Measurements from ENCODE around the gene CELF2. TPM values are rescaled to one million over a fixed set of nuclear protein-coding genes. Genes with fewer than 3 reads are reported as not detected.

Gene CELF2
- total and polyA plus RNA-seq, 9 of the 15 experiments (the other 6 are each of a cell fraction or from before 2014, with no cell fraction given) = 4.0 to 20.3 (median 11.1) TPM

DNA sequence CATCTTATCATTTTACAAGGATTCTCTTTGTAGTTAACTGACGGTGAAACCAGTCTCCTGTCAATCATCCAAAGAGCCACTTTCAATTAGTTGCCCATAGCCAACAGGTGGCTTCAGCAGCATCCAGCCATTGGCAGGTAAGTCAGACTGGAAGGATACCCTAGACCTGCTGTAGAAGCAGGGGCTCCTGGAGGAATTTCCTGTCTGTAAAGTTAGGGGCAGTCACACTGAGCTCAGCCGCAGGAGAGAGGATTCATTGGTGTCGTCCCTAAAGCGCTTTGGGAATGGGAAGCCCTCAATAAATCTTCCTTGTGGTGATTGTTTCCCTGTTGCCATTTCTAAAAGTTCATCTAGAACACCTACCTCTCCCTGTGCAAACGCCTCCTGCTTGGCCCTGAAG, 140.4 kb downstream of the CELF2 start:
- TF ChIP-seq MYNN (IDR thresholded peaks at IDR 0.05) (no peak), MYNN (CRISPR knock-in tag; IDR thresholded peaks at IDR 0.05) (no peak)
- TF ChIP-seq, protein P1, sequence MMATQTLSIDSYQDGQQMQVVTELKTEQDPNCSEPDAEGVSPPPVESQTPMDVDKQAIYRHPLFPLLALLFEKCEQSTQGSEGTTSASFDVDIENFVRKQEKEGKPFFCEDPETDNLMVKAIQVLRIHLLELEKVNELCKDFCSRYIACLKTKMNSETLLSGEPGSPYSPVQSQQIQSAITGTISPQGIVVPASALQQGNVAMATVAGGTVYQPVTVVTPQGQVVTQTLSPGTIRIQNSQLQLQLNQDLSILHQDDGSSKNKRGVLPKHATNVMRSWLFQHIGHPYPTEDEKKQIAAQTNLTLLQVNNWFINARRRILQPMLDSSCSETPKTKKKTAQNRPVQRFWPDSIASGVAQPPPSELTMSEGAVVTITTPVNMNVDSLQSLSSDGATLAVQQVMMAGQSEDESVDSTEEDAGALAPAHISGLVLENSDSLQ (IDR thresholded peaks at IDR 0.05) = peak; percentile 30; the same call in 1 of the 2 replicates
- no peak for FAIRE-seq

DNA sequence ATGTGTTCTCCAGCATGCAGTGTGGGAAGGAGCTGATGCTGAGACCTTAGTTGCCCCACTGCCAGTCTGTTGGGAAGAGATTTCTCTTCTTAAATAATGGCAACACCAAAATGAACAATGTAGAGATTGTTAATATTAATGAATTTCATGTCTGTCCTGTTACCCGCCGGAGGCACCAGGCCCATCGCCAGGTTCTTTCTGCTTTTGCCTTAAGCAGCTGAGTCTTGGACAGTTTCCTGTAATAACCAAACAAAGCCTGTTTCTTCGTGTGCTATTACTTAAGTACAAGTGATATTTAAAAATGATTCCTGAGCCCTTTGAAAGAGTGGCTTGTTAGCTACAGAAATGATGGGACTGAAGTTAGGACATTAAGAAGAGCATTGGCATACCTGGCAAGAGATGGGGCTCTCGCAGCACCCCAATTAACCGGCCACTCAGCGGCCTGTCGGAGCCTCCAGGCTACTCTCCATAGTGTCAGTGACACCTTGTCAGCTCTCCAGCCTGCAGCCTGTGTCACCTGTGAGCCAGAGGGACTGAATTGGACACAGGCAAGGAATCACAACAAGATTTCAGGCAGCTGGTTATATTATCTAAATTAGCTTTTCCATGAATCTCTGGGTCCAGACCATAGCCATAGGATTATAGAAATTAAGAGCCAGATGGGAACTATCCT, 142.0 kb downstream of the CELF2 start:
- in situ Hi-C loops (cut with MboI) = no loop called here
- FAIRE-seq = no peak
- no TSS peak for BruUV-seq (replicated peaks)
- no peak overlapping the region for H3K4me3 ChIP-seq
- no peaks in the 10 kb centered on the region for H3K36me3 ChIP-seq (ENCODE audit: control insufficient read depth, insufficient read depth, low read length)
- WGBS (ENCODE audit: insufficient coverage, low coverage, missing lambda C conversion rate) = 52% methylated on average over 7 of the region's 8 CpGs
- H3K27me3 ChIP-seq (ENCODE audit: control insufficient read depth in 2 of 2, insufficient read depth in 2 of 2, low read length in 2 of 2) = no peaks in the 10 kb centered on the region
- H3K9me3 ChIP-seq (replicated peaks; ENCODE audit: control insufficient read depth, insufficient read depth, low read depth, low read length) = no peaks in the 10 kb centered on the region
- peaks cover 0 to 21% of the 10 kb centered on the region in 2 experiments; a peak in 4 of 5 replicates for H3K4me1 ChIP-seq (replicated peaks in 1 of 2; ENCODE audit: control insufficient read depth in 2 of 2, insufficient read depth in 2 of 2, low read length in 2 of 2)
- no peaks in the 10 kb centered on the region for H3K9me1 ChIP-seq (ENCODE audit: control insufficient read depth, insufficient read depth, low read length)
- no peak overlapping the region for H3K27ac ChIP-seq (ENCODE audit: extremely low read depth, low read depth, low read length)
- no peaks in the 10 kb centered on the region for H3K79me2 ChIP-seq (ENCODE audit: control insufficient read depth, insufficient read depth, low read length)
- ATAC-seq = no peak
- no peak for DNase-seq (ENCODE audit: extremely low read depth in 1 of 4, low spot score in 3 of 4)
- intact Hi-C loops (cut with micrococcal nuclease) = no loop called here
- H2AFZ ChIP-seq (ENCODE audit: low read depth, low read length) = no peak overlapping the region
- H3K9ac ChIP-seq (ENCODE audit: insufficient read depth in 1 of 2, low read depth in 2 of 2, low read length in 2 of 2) = no peak overlapping the region
- ChIA-PET CTCF (ENCODE audit: low intra/inter-chr PET ratio) (no interaction called here), POLR2A (no interaction called here)
- H4K20me1 ChIP-seq (replicated peaks; ENCODE audit: control insufficient read depth, insufficient read depth, low read length) = no peaks in the 10 kb centered on the region
- H3K4me2 ChIP-seq (ENCODE audit: insufficient read depth, low read length) = no peak overlapping the region
- no peak for TF ChIP-seq ZSCAN32 (CRISPR knock-in tag; IDR thresholded peaks at IDR 0.05)
- TF ChIP-seq, protein P2, sequence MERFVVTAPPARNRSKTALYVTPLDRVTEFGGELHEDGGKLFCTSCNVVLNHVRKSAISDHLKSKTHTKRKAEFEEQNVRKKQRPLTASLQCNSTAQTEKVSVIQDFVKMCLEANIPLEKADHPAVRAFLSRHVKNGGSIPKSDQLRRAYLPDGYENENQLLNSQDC (CRISPR knock-in tag; IDR thresholded peaks at IDR 0.05) = no peak
- no peak for TF ChIP-seq SP1 (CRISPR knock-in tag; IDR thresholded peaks at IDR 0.05)
- no peak for TF ChIP-seq SRSF3 (IDR thresholded peaks at IDR 0.05; ENCODE audit: insufficient read depth, low read length)
- TF ChIP-seq, protein P3, sequence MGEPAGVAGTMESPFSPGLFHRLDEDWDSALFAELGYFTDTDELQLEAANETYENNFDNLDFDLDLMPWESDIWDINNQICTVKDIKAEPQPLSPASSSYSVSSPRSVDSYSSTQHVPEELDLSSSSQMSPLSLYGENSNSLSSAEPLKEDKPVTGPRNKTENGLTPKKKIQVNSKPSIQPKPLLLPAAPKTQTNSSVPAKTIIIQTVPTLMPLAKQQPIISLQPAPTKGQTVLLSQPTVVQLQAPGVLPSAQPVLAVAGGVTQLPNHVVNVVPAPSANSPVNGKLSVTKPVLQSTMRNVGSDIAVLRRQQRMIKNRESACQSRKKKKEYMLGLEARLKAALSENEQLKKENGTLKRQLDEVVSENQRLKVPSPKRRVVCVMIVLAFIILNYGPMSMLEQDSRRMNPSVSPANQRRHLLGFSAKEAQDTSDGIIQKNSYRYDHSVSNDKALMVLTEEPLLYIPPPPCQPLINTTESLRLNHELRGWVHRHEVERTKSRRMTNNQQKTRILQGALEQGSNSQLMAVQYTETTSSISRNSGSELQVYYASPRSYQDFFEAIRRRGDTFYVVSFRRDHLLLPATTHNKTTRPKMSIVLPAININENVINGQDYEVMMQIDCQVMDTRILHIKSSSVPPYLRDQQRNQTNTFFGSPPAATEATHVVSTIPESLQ (CRISPR knock-in tag; IDR thresholded peaks at IDR 0.05) = no peak
- no peak for TF ChIP-seq XRCC4 (IDR thresholded peaks at IDR 0.05; ENCODE audit: extremely low read depth, insufficient read depth, insufficient read length)
- TF ChIP-seq, protein P4, sequence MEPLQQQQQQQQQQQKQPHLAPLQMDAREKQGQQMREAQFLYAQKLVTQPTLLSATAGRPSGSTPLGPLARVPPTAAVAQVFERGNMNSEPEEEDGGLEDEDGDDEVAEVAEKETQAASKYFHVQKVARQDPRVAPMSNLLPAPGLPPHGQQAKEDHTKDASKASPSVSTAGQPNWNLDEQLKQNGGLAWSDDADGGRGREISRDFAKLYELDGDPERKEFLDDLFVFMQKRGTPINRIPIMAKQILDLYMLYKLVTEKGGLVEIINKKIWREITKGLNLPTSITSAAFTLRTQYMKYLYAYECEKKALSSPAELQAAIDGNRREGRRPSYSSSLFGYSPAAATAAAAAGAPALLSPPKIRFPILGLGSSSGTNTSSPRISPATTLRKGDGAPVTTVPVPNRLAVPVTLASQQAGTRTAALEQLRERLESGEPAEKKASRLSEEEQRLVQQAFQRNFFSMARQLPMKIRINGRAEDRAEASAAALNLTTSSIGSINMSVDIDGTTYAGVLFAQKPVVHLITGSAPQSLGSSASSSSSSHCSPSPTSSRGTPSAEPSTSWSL (CRISPR knock-in tag; IDR thresholded peaks at IDR 0.05; ENCODE audit: borderline replicate concordance) = no peak

More for the DNA sequence above, 140.4 kb downstream of the CELF2 start:
- ChIA-PET CTCF (ENCODE audit: low intra/inter-chr PET ratio) (no interaction called here), POLR2A (no interaction called here)
- peaks cover 0 to 6% of the 10 kb centered on the region in 2 experiments; a peak in 3 of 5 replicates for H3K4me1 ChIP-seq (replicated peaks in 1 of 2; ENCODE audit: control insufficient read depth in 2 of 2, insufficient read depth in 2 of 2, low read length in 2 of 2)
- H3K4me2 ChIP-seq (ENCODE audit: insufficient read depth, low read length) = no peak overlapping the region
- ATAC-seq (no peak), DNase-seq (ENCODE audit: extremely low read depth in 1 of 4, low spot score in 3 of 4) (no peak)
- no peak overlapping the region for H3K27ac ChIP-seq (ENCODE audit: extremely low read depth, low read depth, low read length)
- 60% methylated on average over 5 of the region's 5 CpGs for WGBS (ENCODE audit: insufficient coverage, low coverage, missing lambda C conversion rate)
- no peaks in the 10 kb centered on the region for H3K36me3 ChIP-seq (ENCODE audit: control insufficient read depth, insufficient read depth, low read length)
- H3K9me3 ChIP-seq (replicated peaks; ENCODE audit: control insufficient read depth, insufficient read depth, low read depth, low read length) = no peaks in the 10 kb centered on the region
- H3K4me3 ChIP-seq = no peak overlapping the region
- intact Hi-C loops (cut with micrococcal nuclease) = no loop called here
- H3K9me1 ChIP-seq (ENCODE audit: control insufficient read depth, insufficient read depth, low read length) = no peaks in the 10 kb centered on the region
- no peaks in the 10 kb centered on the region for H3K79me2 ChIP-seq (ENCODE audit: control insufficient read depth, insufficient read depth, low read length)
- no peaks in the 10 kb centered on the region for H4K20me1 ChIP-seq (replicated peaks; ENCODE audit: control insufficient read depth, insufficient read depth, low read length)
- no TSS peak for BruUV-seq (replicated peaks)
- no peak overlapping the region for H2AFZ ChIP-seq (ENCODE audit: low read depth, low read length)
- in situ Hi-C loops (cut with MboI) = no loop called here
- no peak overlapping the region for H3K9ac ChIP-seq (ENCODE audit: insufficient read depth in 1 of 2, low read depth in 2 of 2, low read length in 2 of 2)
- no peaks in the 10 kb centered on the region for H3K27me3 ChIP-seq (ENCODE audit: control insufficient read depth in 2 of 2, insufficient read depth in 2 of 2, low read length in 2 of 2)

All from K562 (cell line).